Stomach (tissue), 4 donors: ENCODE measurements around the gene AOC2.

Experiments
- EP300 ChIP-seq: sonication (generic); formaldehyde crosslinking; IDR thresholded peaks from one replicate; pipeline ENCODE4 v1.6.1; 2017; ENCODE audit warnings: antibody characterized with exemption
- POLR2A ChIP-seq, 4 donors: fragments of 450-650 bp; IDR thresholded peaks; one replicate each; pipeline ENCODE4 v1.6.1; 2016; ENCODE audit warnings: antibody characterized with exemption in 4 of 4, control low read depth in 2 of 4, mild to moderate bottlenecking in 1 of 4, moderate library complexity in 1 of 4
- POLR2AphosphoS5 ChIP-seq, 3 donors: sonication (generic); formaldehyde crosslinking; IDR thresholded peaks; one replicate each; pipeline ENCODE4 v1.6.1; 2016; ENCODE audit warnings: antibody characterized with exemption in 3 of 3
- TF ChIP-seq, protein P1 (sequence below), 7 experiments: fragments of 450-650 bp in 4 of 7; fragments of 200-600 bp in 3 of 7; sonication (generic) in 3 of 7; IDR thresholded peaks; one replicate each; pipeline ENCODE4 v1.5.1; 2016 to 2019; ENCODE audit warnings: antibody characterized with exemption in 7 of 7, control low read depth in 2 of 7, mild to moderate bottlenecking in 1 of 7

DNA sequence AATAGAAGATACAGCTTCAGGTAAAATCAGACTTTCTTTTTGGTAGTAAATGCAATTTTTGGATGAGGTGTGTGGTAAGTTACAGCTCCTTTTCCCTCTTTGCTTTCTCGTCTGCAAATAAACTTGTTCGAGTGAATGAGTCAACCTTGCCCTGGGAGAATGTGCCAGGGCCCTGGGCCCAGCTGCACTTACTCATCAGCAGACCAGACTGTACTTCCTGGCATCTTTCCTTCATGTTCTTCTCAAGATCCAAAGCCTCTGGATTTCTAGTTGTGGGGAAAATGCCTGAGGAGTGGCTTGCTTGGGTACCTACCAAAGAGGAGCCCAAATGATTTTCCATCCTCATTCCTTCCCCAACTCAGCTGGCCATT, 50.8 kb downstream of the AOC2 start:
- TF ChIP-seq, protein P1, sequence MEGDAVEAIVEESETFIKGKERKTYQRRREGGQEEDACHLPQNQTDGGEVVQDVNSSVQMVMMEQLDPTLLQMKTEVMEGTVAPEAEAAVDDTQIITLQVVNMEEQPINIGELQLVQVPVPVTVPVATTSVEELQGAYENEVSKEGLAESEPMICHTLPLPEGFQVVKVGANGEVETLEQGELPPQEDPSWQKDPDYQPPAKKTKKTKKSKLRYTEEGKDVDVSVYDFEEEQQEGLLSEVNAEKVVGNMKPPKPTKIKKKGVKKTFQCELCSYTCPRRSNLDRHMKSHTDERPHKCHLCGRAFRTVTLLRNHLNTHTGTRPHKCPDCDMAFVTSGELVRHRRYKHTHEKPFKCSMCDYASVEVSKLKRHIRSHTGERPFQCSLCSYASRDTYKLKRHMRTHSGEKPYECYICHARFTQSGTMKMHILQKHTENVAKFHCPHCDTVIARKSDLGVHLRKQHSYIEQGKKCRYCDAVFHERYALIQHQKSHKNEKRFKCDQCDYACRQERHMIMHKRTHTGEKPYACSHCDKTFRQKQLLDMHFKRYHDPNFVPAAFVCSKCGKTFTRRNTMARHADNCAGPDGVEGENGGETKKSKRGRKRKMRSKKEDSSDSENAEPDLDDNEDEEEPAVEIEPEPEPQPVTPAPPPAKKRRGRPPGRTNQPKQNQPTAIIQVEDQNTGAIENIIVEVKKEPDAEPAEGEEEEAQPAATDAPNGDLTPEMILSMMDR (IDR thresholded peaks at IDR 0.05): no peak
- TF ChIP-seq POLR2A (IDR thresholded peaks at IDR 0.05) (no peak), POLR2AphosphoS5 (IDR thresholded peaks at IDR 0.05) (peak; percentile 35 to 81 (median 42)), EP300 (no peak)
